Measurements from ENCODE around the gene PAK1IP1. TPM values are rescaled to one million over a fixed set of nuclear protein-coding genes. Genes with fewer than 3 reads are reported as not detected.
A peak's percentile ranks its signal among the peaks of the same experiment; 100 is the strongest.
"Not testable (repeated sequence)": the region's sequence is repeated elsewhere in the genome, so short reads cannot be mapped to it uniquely, and the experiment has no call there.

PAK1IP1 gene
- total and polyA plus RNA-seq, 7 donors, result 9.5 to 44.1 (median 22.0) TPM

GRCh38 chr6:10747251-10747972 lies 52.6 kb downstream of the PAK1IP1 start, which contains the start of gene TMEM14B:
Gene TMEM14B, plus strand, starts transcription at chr6:10747805. Its CDS starts 1,441 bp downstream, at chr6:10749246.
- 1% methylated on average over 31 to 52 of the region's 52 CpGs for WGBS, 3 donors
- peak; percentile 99 to 100 (median 100) for ATAC-seq
- H3K27me3 ChIP-seq (ENCODE audit: insufficient read depth in 3 of 3, low read length in 2 of 3), result no peaks in the 10 kb centered on the region
- H3K4me1 ChIP-seq, result peaks cover 22% of the 10 kb centered on the region
- intact Hi-C loops (cut with DNase I), result loop anchor here (1.0 to 2.0 kb wide), 2 partner anchors 24 to 25 kb away; partner anchors contain the start of gene TMEM14C (in 2 of the 2)
- no peak for TF ChIP-seq CTCF (IDR thresholded peaks at IDR 0.05)
- H3K36me3 ChIP-seq (ENCODE audit: insufficient read depth in 1 of 2, low read depth in 1 of 2), result peaks cover 3 to 34% of the 10 kb centered on the region in 2 donors
- H3K27ac ChIP-seq, result peak within 1 kb of the TSS; percentile 83
- no peaks in the 10 kb centered on the region for H3K9me3 ChIP-seq
- H3K4me3 ChIP-seq, result peak within 1 kb of the TSS; percentile 74
- peak; percentile 100 for DNase-seq

- WGBS, 3 donors, result 34 to 55% (median 38%) methylated on average over 2 of the region's 2 CpGs
- Histone ChIP-seq H3K9me3 (no peaks in the 10 kb centered on the region), H3K27me3 (ENCODE audit: insufficient read depth in 3 of 3, low read length in 2 of 3) (no peaks in the 10 kb centered on the region), H3K4me1 (peaks cover 22% of the 10 kb centered on the region), H3K4me3 (no peak overlapping the region), H3K27ac (no peak overlapping the region), H3K36me3 (ENCODE audit: insufficient read depth in 1 of 2, low read depth in 1 of 2) (peaks cover 3 to 54% of the 10 kb centered on the region in 2 donors)
- DNase-seq (no peak), ATAC-seq (no peak)
- intact Hi-C loops (cut with DNase I), result no loop called here
- no peak for TF ChIP-seq CTCF (IDR thresholded peaks at IDR 0.05)
Measured at GRCh38 chr6:10749734-10750133, 55.0 kb downstream of the PAK1IP1 start.

GRCh38 chr6:10750568-10750967 lies 55.8 kb downstream of the PAK1IP1 start:
- whole genome bisulfite sequencing, 3 donors, result 84 to 88% (median 88%) methylated on average over 6 of the region's 6 CpGs
- H3K27me3 ChIP-seq (ENCODE audit: insufficient read depth in 3 of 3, low read length in 2 of 3); H3K9me3 ChIP-seq; DNase-seq; intact Hi-C loops (cut with DNase I); H3K4me3 ChIP-seq; ATAC-seq; H3K27ac ChIP-seq: not testable (repeated sequence)
- Histone ChIP-seq H3K4me1 (peaks cover 22% of the 10 kb centered on the region), H3K36me3 (ENCODE audit: insufficient read depth in 1 of 2, low read depth in 1 of 2) (peaks cover 3 to 63% of the 10 kb centered on the region in 2 donors)

- Histone ChIP-seq H3K36me3 (ENCODE audit: insufficient read depth in 1 of 2, low read depth in 1 of 2) (peaks cover 7 to 75% of the 10 kb centered on the region in 2 donors), H3K4me1 (peaks cover 19% of the 10 kb centered on the region)
- H3K27ac ChIP-seq; ATAC-seq; H3K27me3 ChIP-seq (ENCODE audit: insufficient read depth in 3 of 3, low read length in 2 of 3); H3K4me3 ChIP-seq; intact Hi-C loops (cut with DNase I); DNase-seq; H3K9me3 ChIP-seq: not testable (repeated sequence)
- WGBS, 3 donors, result 82 to 87% (median 86%) methylated on average over 4 to 5 of the region's 5 CpGs
Measured at GRCh38 chr6:10751757-10752156, 57.0 kb downstream of the PAK1IP1 start.

GRCh38 chr6:10756085-10756484 lies 61.3 kb downstream of the PAK1IP1 start:
- no peaks in the 10 kb centered on the region for H3K9me3 ChIP-seq
- ATAC-seq (peak; percentile 28 to 67 (median 49)), DNase-seq (no peak)
- peaks cover 8% of the 10 kb centered on the region for H3K4me1 ChIP-seq
- H3K4me3 ChIP-seq, result no peak overlapping the region
- WGBS, 3 donors, result 73 to 82% (median 74%) methylated on average over 1 of the region's 1 CpG
- no peak overlapping the region for H3K27ac ChIP-seq
- H3K27me3 ChIP-seq (ENCODE audit: insufficient read depth in 3 of 3, low read length in 2 of 3), result no peaks in the 10 kb centered on the region
- TF ChIP-seq CTCF (IDR thresholded peaks at IDR 0.05), result no peak
- intact Hi-C loops (cut with DNase I), result no loop called here
- H3K36me3 ChIP-seq (ENCODE audit: insufficient read depth in 1 of 2, low read depth in 1 of 2), result peaks cover 3 to 73% of the 10 kb centered on the region in 2 donors

Other genes with a start within 250 kb of the PAK1IP1 start
- 10 to 100 TPM; 10.1 to 23.1 (median 12.8) TPM for gene GCNT2, start 173.6 kb upstream of the PAK1IP1 start, total RNA-seq
- gene GCNT2, start 173.6 kb upstream of the PAK1IP1 start, polyA plus RNA-seq, result 1 to 10 TPM in 2 of 3 donors, under 1 TPM in 1; 0.27 to 4.5 (median 1.1) TPM
- 1 to 10 TPM in 2 of 4 donors, under 1 TPM in 2; 0.61 to 1.5 (median 1.0) TPM for gene C6orf52, start 356 bp upstream of the PAK1IP1 start, total RNA-seq
- under 1 TPM; 0.33 to 0.47 (median 0.38) TPM for gene C6orf52, start 356 bp upstream of the PAK1IP1 start, polyA plus RNA-seq
- 10 to 100 TPM; 74.3 to 90.7 (median 86.7) TPM for gene TMEM14C, start 28.1 kb downstream of the PAK1IP1 start, total RNA-seq
- 100 to 1,000 TPM in 2 of 3 donors, 10 to 100 TPM in 1; 64.4 to 161 (median 104) TPM for gene TMEM14C, start 28.1 kb downstream of the PAK1IP1 start, polyA plus RNA-seq
- gene TMEM14B, start 52.8 kb downstream of the PAK1IP1 start, total RNA-seq, result 10 to 100 TPM; 78.2 to 89.1 (median 81.8) TPM
- 100 to 1,000 TPM in 1 of 3 donors, 10 to 100 TPM in 2; 66.1 to 118 (median 85.5) TPM for gene TMEM14B, start 52.8 kb downstream of the PAK1IP1 start, polyA plus RNA-seq
- gene MAK, start 143.6 kb downstream of the PAK1IP1 start, total RNA-seq, result under 1 TPM in 1 of 4 donors, not detected in 3; 0.09 TPM
- under 1 TPM in 2 of 3 donors, not detected in 1; 0.01 to 0.03 TPM for gene MAK, start 143.6 kb downstream of the PAK1IP1 start, polyA plus RNA-seq
- not detected for gene GCM2, start 187.1 kb downstream of the PAK1IP1 start, total RNA-seq
- gene GCM2, start 187.1 kb downstream of the PAK1IP1 start, polyA plus RNA-seq, result not detected
- under 1 TPM in 3 of 4 donors, not detected in 1; 0.08 to 0.99 (median 0.60) TPM for gene SYCP2L, start 192.1 kb downstream of the PAK1IP1 start, total RNA-seq
- gene SYCP2L, start 192.1 kb downstream of the PAK1IP1 start, polyA plus RNA-seq, result under 1 TPM; 0.12 to 0.25 (median 0.13) TPM

All from psoas muscle (tissue), 8 donors.